Stimulated activated CD8-positive, alpha-beta memory T cell treated with anti-CD3 and anti-CD28 coated beads, Interleukin-12 subunit alpha, Interleukin-12 subunit beta, amount 100 ng/mL, for 24 hours (primary cell): Measurements from ENCODE around the gene INO80.
A peak's percentile ranks its signal among the peaks of the same experiment; 100 is the strongest.

ENCODE experiments used
- DNase-seq: peaks from one replicate; pipeline ENCODE4 v3.0.0-alpha.2; 2020; ENCODE audit errors: extremely low read depth

The INO80 gene

GRCh38 chr15:40944510-40945296, 171.4 kb downstream of the INO80 start:
- no peak for DNase-seq

GRCh38 chr15:40943764-40944365, 172.2 kb downstream of the INO80 start:
- no peak for DNase-seq

GRCh38 chr15:40942878-40943277, 173.2 kb downstream of the INO80 start:
- DNase-seq: no peak

- no peak for DNase-seq
Observed at GRCh38 chr15:40942337-40942854, 173.7 kb downstream of the INO80 start.

- peak; percentile 34 for DNase-seq
Observed at GRCh38 chr15:40941528-40942336, 174.3 kb downstream of the INO80 start.

GRCh38 chr15:40941068-40941527, 175.0 kb downstream of the INO80 start:
- no peak for DNase-seq

GRCh38 chr15:40940296-40940801, 175.7 kb downstream of the INO80 start:
- DNase-seq: no peak

- no peak for DNase-seq
Observed at GRCh38 chr15:40938536-40938870, 177.6 kb downstream of the INO80 start.

GRCh38 chr15:40937762-40938535, 178.1 kb downstream of the INO80 start:
- DNase-seq: no peak

GRCh38 chr15:40936709-40937666, 179.1 kb downstream of the INO80 start:
- no peak for DNase-seq

- no peak for DNase-seq
Observed at GRCh38 chr15:40936234-40936708, 179.8 kb downstream of the INO80 start.

- DNase-seq: no peak
Observed at GRCh38 chr15:40934457-40934856, 181.6 kb downstream of the INO80 start.

GRCh38 chr15:40933517-40933902, 182.6 kb downstream of the INO80 start:
- DNase-seq: no peak

- no peak for DNase-seq
Observed at GRCh38 chr15:40932649-40933516, 183.2 kb downstream of the INO80 start.

- no peak for DNase-seq
Observed at GRCh38 chr15:40932156-40932555, 183.9 kb downstream of the INO80 start.

GRCh38 chr15:40931300-40932142, 184.6 kb downstream of the INO80 start:
- no peak for DNase-seq

- no peak for DNase-seq
Observed at GRCh38 chr15:40930430-40931299, 185.4 kb downstream of the INO80 start.
